Activated CD4-positive, alpha-beta T cell treated with anti-CD3 and anti-CD28 coated beads, Interleukin-2, Interleukin-6, amounts not matched to agents 100 ng/mL and 50 ng/mL, durations not matched to agents 16 hours and 8 hours (primary cell): ENCODE data around the gene MAN1A2.
"Not testable (repeated sequence)": the region's sequence is repeated elsewhere in the genome, so short reads cannot be mapped to it uniquely, and the experiment has no call there.

Source experiments
- DNase-seq: peaks from one replicate; pipeline ENCODE4 v3.0.0-alpha.2; 2020

The MAN1A2 gene

DNA sequence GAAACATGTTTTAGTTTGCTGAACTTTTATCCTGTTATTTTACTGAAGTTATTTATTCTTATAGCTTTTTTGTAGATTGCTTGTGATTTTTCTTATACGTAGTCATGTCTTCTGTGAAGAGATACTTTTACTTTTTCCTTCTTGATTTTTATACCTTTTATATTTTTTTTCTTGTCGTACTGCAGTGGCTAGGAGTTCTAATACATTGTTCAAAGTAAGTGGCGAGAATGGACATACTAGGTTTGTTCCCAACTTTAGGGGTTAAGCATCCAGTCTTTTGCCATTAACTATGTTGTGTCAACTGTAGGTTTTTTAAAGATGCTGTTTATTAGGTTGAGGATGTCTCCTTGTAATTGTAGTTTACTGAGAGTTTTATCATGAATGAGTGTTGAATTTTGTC is 36.3 kb downstream of the MAN1A2 start:
- no peak for DNase-seq

DNA sequence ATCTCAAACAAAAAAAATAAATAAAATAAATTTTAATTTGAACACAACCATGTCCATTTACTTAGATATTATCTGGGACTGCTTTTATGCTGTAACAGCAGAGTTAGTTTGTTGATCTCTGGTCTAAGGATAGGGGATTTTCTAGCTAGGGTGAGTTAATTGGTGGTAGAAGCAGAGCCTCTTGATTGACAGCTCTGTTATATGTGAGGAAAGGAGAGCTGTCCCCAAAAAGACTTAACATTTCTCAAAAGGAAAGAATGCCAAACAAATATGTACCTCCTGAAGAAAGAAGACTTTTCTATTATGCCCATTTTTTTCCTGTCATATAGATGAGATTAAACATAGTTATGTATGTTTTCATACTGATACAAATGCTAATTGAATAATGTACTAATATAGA is 37.8 kb downstream of the MAN1A2 start:
- no peak for DNase-seq

DNA sequence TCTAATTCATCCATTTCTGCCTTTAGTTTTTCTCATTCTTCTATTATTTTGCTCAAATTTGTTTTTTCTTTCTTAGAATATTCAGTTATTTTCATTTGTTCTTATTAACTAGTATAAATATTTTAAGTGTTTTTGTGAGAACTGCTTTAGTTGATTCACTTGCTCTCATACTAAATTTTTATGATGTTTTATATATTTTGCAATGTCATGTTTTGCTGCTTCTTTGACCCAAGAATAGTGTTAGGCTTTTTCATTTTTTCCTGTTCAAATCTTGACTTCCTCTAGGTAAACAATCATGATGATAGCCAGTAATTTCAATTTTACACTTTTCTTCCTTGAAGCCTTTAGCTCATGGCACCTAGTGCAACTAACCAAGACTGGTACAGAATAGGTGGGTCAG is 45.2 kb downstream of the MAN1A2 start:
- DNase-seq = no peak

DNA sequence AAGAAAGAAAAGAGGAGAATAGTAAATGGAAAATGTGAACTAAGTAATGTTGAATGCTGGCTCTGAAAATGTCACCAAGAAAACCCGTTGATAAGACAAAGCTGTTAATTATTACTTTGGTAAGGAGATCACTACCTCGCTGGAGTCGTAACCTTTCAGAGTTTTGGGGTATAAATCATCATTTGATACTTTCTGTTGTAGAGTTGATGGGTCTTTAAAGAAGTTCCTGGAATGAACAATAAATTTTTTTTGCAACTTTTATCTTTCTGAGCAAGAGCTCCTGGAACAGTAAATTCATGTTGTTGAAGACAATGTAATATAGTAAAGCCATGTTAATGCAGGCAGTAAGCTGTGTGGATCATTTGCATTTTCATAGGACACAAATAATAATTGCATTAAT is 46.2 kb downstream of the MAN1A2 start:
- DNase-seq = no peak

DNA sequence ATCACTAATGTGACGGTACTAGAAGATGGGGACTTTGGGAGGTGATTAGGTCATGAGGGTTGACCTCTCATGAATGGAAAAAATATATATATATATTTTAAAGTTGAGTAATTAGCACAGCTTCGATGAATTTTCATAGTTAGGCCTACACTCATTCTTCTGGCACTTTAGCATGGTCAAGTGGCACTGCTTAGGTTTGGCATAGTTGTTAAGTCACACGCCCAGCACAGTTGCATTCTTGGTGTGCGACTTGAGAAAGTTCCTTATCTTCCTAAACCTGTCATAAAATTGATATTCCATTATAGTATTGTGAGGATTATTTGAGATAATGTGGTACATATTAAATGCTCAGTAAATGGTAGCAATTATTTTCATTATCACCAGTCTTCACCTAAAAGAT is 47.7 kb downstream of the MAN1A2 start:
- no peak for DNase-seq

DNA sequence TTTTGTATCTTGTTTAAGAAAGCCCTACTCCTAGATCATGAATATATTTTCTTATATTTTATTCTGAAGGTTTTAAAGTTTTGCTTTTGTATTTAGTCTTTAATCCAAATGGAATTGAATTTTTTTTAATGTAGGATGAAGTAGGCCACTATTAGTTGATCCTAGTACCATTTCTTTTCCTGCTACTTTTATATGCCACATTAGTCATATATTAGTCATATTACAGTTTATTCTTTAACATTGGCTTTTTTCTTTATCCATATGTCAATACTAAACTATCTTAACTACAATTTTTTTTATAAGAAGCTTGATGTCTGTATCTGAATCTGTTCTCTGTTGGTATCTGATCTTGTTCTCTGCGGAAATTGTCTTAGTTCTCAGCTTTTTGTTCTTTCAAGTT is 48.8 kb downstream of the MAN1A2 start:
- no peak for DNase-seq

DNA sequence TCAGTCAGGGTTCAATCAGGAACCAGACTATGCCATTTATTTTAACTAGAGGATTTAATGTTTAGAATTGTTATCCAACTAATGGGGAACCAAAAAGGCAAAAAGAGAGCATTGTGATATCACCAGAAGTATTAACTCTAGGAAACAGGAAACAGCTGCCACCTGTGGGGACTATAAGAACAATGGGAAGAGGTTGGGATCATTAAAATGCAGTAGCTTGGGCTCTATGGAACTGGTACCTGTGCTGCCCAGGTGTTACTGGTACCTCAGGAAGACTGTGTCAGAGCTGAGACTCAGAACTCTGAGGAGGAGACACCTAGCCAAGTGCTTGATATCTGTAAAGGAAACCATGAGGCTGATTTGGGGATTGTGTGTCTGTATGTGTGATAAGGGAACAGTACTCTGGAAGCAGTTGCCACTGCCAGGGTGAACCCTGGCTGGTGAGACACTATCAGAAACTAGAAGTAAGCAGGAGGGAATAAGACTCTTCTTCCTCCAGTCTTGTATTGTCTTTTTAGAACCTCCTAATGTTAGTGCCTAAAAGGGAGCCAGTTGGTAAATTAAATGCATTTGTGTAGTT is 49.4 kb downstream of the MAN1A2 start:
- DNase-seq = no peak

DNA sequence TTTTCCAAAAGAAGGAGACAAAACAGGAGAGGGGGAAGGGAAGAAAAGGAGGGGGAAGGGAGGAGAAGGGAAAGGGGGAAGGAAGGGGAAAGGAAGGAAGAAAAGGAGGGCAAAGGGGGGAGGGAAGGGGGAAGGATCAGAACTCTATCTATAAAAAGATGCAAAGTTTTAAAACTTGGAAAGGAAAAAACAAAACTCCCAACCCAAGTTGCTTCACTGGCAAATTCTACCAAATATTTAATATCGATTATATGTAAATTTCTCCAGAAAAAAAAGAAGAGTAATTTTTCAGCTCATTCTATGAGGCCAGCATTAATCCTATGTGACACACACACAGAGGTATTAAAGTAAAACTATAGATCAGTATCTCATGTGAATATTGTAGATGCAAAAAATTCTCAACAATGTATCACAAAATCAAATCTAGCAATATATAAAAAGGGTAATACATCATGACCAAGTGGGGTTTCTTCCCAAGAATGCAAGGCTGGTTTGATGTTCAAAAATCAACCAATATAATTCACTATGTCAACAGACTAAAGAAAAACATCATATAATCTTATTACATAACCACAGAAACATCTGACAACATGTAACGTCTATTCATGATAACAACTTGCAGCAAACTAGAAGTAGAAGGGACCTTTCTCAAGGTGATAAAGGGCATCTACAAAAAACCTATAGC is 57.9 kb downstream of the MAN1A2 start:
- DNase-seq = no peak

DNA sequence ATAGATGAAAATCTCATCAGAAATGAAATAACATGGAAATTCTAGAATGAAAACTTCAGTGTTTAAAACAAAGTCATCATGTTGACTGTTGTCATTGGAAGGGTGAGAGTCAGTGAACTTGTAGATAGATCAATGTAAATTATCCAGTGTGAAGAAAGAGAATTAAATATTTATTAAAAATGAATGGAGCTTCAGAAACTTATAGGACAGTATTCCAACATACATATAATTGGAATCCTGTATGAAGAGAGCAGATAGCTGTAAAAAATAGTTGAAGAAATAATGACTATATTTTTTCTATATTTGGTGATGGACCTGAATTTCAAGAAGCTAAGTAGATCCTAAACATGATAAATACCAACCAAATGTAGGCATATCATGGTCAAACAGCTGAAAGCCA is 60.0 kb downstream of the MAN1A2 start:
- no peak for DNase-seq

DNA sequence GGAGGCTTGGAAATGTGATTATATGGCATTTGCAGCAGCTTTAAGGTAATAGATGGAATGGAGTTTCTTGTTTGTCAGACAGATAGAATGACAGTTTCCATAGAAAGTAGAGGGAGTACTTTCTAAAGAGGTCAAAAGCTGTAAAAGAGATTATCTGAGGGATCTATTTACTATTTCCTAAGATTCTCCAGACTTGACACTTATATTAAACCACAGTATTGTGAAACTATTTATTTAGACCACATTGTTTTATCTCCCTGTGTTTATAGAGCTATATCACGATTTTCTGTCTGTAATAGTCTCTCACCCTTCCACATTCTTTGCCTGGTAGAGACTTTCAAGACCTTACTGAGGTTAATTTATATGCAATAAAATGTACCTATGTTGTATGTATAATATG is 66.7 kb downstream of the MAN1A2 start:
- no peak for DNase-seq

DNA sequence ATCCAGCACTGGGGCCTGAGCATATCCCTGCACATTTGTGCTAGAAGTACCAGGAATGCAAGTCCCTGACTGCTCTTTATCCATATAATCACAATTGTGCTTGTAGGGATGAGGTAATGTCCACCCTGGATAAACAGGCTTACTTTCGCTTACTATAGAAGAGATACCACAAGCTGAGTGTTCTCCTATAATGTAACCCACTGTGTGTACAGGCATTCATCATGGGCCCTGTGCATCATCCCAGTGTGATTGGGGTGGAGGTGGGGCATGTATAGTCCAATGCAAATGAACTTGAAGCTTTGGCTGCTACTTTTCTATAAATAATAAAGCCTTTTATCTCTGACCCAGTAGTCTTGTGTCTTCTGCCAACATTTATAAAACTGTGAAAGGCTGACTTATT is 69.3 kb downstream of the MAN1A2 start:
- DNase-seq = no peak

DNA sequence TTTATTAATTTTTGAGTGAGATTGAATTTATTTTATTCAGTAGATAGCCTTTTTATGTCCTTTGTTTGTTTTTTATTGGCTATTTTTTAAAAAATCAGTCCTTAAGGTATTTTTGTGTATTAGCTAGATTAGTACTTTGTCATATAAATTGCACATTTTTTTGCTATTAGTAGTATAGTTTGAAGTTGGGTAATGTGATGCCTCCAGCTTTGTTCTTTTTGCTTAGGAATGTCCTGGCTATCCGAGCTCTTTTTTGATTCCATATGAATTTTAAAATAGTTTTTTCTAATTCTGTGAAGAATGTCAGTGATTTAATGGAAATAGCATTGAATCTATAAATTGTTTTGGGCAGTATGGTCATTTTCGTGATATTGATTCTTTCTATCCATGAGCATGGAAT is 80.4 kb downstream of the MAN1A2 start:
- no peak for DNase-seq

DNA sequence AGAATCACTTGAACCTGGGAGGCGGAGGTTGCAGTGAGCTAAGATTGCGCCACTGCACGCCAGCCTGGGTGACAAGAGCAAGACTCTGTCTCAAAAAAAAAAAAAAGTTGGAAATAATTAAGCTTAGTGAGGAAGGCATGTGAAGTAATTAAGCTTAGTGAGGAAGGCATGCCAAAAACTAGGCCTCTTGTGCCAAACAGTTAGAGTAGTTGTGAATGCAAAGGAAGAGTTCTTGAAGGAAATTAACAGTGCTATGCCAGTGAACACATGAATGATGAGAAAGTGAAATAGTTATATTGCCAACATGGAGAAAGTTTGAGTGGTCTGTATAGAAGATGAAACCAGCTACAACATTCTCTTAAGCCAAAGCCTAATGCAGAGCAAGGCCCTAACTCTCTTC is 85.0 kb downstream of the MAN1A2 start:
- DNase-seq = no peak

DNA sequence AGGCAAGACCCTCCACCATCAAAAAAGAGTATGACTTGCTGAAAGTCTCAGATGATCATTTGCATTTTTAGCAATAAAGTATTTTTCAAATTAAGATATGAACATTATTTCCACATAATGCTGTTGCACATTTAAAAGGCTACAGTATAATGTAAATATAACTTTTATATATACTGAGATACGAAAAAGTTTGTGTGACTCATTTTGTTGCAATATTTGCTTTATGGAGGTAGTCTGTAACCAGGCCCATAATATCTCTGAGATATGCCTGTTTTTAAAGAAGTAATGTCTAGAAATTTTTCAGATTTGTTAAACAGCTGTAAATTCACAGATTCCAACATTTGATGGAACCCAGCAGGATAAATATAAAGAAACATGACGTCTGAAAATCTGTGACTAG is 86.7 kb downstream of the MAN1A2 start:
- no peak for DNase-seq

DNA sequence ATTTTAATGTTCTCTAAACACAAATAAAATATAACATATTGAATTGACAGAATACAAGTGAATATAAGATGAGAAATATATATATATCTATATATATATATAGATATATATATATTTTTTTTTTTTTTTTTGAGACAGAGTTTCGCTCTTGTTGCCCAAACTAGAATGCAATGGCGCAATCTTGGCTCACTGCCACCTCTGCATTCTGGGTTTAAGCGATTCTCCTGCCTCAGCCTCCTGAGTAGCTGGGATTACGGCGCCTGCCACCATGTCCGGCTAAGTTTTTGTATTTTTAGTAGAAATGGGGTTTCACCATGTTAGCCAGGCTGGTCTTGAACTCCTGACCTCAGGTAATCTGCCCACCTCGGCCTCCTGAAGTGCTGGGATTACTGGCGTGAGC is 91.2 kb downstream of the MAN1A2 start:
- DNase-seq = not testable (repeated sequence)

DNA sequence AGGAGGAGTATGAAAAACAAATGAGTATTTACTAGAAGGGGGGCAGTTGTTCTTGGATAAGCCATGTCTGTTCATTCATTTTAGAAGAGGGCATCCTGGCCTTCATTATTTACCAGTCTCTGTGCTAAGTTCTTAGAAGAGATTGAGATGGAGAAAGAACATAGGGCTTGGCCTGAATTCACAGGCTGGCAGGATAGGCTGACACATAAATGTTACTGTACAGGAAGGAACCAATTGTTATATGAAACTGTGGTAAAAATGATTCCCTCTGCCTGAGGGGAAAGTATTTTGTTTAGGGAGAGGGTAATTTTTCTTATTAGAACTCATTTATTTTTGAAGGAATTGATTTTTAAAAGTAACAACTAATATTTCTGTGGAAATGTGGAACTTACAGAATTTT is 99.5 kb downstream of the MAN1A2 start:
- no peak for DNase-seq

DNA sequence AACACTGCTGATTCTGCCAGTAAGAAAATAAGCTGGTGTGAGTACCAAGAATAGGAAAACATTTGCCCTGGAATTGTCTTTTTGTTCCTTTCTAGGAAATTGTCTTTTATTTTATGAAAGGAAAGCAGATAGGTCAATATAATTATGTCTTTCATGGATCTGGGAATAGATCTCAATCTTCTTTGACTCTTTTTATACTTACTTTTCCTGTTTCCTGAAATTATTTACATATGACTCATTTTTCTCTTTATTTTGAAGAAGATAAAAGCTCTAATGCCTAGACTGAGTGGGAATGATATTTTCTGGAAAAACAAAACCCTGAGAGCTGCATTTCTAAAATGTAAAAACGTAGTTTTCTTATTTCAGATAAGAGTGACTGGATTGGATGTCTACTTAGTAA is 100.1 kb downstream of the MAN1A2 start:
- DNase-seq = no peak

DNA sequence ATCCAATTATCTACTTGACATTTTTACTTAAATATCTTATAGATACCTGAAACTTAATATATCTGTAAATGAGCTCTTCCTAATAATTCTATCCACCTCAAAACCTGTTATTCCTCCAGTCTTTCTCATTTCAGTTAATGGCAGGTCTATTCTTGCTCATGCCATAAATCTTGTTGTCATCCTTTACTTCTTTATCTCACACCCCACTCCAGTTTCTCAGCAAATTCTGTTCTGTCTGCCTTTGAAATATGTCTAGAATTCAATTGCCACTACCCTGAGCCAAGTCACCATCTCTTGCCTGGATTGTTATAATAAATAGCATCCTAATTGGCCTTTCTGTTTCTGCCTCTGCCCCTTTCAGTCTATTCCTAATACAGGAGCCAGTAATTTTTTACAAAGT is 105.8 kb downstream of the MAN1A2 start:
- DNase-seq = no peak

DNA sequence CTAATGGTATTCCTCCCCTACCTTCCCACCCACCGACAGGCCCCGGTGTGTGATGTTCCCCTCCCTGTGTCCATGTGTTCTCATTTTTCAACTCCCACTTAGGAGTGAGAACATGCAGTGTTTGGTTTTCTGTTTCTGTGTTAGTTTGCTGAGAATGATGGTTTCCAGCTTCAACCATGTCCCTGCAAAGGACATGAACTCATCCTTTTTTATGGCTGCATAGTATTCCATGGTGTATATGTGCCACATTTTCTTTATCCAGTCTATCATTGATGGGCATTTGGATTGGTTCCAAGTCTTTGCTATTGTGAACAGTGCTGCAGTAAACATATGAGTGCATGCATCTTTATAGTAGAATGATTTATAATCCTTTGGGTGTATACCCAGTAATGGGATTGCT is 108.2 kb downstream of the MAN1A2 start:
- not testable (repeated sequence) for DNase-seq

DNA sequence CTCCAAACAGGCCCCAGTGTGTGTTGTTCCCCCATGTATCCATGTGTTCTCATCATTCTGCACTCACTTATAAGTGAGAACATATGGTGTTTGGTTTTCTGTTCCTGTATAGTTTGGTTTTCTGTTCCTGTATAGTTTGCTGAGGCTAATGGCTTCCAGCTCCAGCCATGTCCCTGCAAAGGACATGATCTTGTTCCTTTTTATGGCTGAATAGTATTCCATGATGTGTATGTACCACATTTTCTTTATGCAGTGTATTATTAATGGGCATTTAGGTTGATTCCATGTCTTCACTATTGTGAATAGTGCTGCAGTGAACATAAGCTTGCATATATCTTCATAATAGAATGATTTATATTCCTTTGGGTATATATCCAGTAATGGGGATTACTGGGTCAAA is 111.8 kb downstream of the MAN1A2 start:
- DNase-seq = no peak

DNA sequence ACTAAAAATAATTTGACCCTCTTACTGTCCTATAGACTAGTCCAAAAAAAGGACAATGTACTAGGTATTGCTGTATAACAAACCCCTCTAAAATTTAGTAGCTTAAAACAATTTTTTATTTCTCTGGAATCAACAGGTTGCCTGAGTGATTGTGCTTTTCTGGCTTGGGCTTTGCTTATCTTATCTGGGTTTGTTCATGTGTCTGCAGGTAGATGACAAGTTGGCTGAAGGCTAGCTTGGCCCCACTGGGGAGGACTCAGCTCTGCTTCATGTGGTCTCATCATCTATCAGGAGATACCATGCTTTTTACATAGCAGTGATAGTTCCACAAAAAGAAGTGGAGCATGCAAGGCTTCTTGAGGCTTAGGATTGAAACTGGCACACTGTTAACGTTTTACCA is 114.2 kb downstream of the MAN1A2 start:
- DNase-seq = no peak

DNA sequence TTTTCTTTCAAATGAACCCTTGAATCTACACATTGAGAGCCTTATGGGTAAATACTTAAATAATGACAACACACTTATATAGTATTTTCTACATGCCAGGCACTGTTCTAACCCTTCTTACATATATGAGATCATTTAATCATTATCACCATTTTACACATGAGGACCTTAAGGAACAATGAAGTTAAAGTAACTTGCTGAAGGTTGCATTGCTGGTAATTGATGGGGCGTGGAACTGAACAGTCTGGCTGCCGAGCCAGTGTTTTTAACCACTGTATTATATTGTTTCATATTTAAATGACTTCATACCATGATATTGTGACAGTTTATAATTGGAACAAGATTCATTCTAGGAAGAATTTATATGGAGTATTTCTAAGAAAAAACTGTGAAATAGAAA is 126.7 kb downstream of the MAN1A2 start:
- DNase-seq = no peak

DNA sequence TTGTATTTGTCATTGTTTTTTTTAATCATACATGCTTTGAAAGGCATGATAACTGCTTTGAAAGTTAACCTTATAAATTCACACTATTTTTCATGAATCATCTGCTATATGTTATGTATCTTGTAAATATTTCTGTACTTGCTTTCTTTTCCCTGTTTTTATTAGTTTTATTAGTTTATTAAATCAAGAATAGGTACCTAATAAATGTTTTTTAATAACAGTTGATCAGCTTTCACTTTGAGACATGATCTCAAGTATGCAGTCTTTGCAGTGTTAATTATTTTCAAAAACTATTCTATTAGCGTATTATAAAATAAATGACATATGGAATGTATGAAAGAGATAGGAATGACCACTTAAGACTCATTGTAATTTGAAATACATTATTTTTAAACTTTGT is 127.8 kb downstream of the MAN1A2 start:
- DNase-seq = no peak

DNA sequence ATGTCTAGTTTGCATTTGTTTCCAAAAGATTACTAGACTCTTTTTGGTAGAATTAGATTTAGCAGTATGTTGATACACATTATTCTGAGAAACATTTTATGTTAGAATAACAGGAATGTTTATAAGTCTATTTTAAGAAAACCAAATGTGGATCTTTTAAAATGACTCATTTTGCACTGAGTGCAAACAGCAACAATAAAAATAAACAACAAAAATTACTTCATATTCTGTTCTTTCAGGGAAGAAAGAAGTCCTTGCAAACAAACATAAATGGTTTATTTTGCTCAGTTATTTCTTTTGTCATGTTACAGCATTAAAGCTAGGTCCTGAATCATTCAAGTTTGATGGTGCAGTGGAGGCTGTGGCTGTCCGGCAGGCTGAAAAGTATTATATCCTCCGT is 131.8 kb downstream of the MAN1A2 start:
- DNase-seq = no peak

DNA sequence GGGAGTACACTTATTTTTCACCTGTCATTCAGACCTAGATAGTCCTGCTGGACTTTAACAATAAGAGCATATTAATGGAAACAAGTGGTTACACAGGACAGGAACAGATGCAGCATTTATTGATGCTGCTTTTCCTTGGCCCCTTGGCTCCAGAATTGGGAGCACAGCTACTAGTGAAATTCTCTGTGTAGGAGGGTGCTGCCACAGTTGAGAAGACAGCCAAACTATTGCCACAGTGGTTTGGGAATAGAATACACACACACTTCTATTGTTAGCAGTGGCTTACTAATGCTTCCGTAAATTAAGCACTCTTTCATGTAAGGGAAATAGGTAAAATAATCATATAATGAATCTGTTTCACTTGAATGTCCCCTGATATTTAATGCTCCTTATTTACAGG is 133.3 kb downstream of the MAN1A2 start:
- DNase-seq = no peak
